Measurements from ENCODE around the gene FYB2. TPM values are rescaled to one million over a fixed set of nuclear protein-coding genes. Genes with fewer than 3 reads are reported as not detected.

The FYB2 gene
- total RNA-seq, 1 experiment from 2014 or later = 0.48 TPM

- Histone ChIP-seq H2BK5ac (ENCODE audit: insufficient read length, low read length) (no peak overlapping the region), H3K56ac (ENCODE audit: insufficient read length, low read depth, low read length) (no peak overlapping the region), H4K20me1 (ENCODE audit: control insufficient read depth, insufficient read depth, insufficient read length) (no peaks in the 10 kb centered on the region), H2BK20ac (ENCODE audit: low read depth, low read length, poor library complexity, severe bottlenecking) (no peak overlapping the region), H3K18ac (ENCODE audit: insufficient read length, low read depth, low read length) (no peak overlapping the region), H3K79me2 (ENCODE audit: insufficient read depth, low read length) (no peaks in the 10 kb centered on the region), H3T11ph (ENCODE audit: low read length) (no peak overlapping the region), H2AFZ (ENCODE audit: low read length) (no peak overlapping the region), H3K9me3 (ENCODE audit: control insufficient read depth, low read depth, low read length) (no peaks in the 10 kb centered on the region), H3K27ac (ENCODE audit: insufficient read length, low read depth, low read length) (no peak overlapping the region), H3K4me1 (ENCODE audit: insufficient read depth, low read length) (no peaks in the 10 kb centered on the region), H3K4me2 (ENCODE audit: insufficient read depth, insufficient read length, low read length) (no peak overlapping the region), H3K14ac (ENCODE audit: insufficient read depth, low read length) (no peak overlapping the region), H2BK120ac (ENCODE audit: low read depth, low read length, poor library complexity, severe bottlenecking) (no peak overlapping the region), H3K79me1 (ENCODE audit: insufficient read depth, low read depth, low read length, poor library complexity, severe bottlenecking) (no peaks in the 10 kb centered on the region), H2AK5ac (ENCODE audit: insufficient read length, low read length) (no peak overlapping the region), H2BK15ac (ENCODE audit: low read depth, low read length) (no peak overlapping the region), H3K27me3 (ENCODE audit: insufficient read depth, low read length) (no peaks in the 10 kb centered on the region), H2BK12ac (ENCODE audit: insufficient read length, low read depth, low read length) (no peak overlapping the region), H3K23ac (ENCODE audit: insufficient read length, low read depth, low read length) (no peak overlapping the region), H4K8ac (replicated peaks; ENCODE audit: insufficient read length, low read depth, low read length) (no peak overlapping the region), H4K91ac (ENCODE audit: insufficient read length, low read depth, low read length) (no peak overlapping the region), H3K4ac (ENCODE audit: low read depth, low read length) (no peak overlapping the region), H3K23me2 (ENCODE audit: insufficient read length, low read depth, low read length, poor library complexity, severe bottlenecking) (no peaks in the 10 kb centered on the region), H4K5ac (ENCODE audit: insufficient read length, low read depth, low read length) (no peak overlapping the region), H3K9ac (ENCODE audit: extremely low read depth, insufficient read length, low read length) (no peak overlapping the region)
- Mint-ChIP-seq H3K9me3 (peaks cover 0 to 3% of the 10 kb centered on the region in 2 experiments; a peak in 3 of 5 replicates), H3K36me3 (ENCODE audit: insufficient read depth in 1 of 3, low read depth in 3 of 3) (0 out of 7 replicates have a peak, but pooled peaks cover 0 to 4% (median 0%) of the 10 kb centered on the region in 3 experiments), H3K4me3 (no peak overlapping the region), H3K27ac (no peak overlapping the region), H3K4me1 (peaks cover 30 to 31% of the 10 kb centered on the region in 2 experiments), H3K27me3 (ENCODE audit: low read depth) (peaks cover 15% of the 10 kb centered on the region)
- no peak for DNase-seq
- no peak for TF ChIP-seq CTCF (conservative IDR thresholded peaks at IDR 0.05)
- WGBS (ENCODE audit: extremely low coverage, insufficient read length, low lambda C conversion rate) = no CpG with 5 or more reads among the region's 4 CpGs
Measured at GRCh38 chr1:56816909-56817308, 2.3 kb downstream of the FYB2 start.

All from H9 (cell line).